Spleen (tissue), 7 donors: ENCODE measurements around the gene WNK2.

Experiments
- POLR2AphosphoS5 ChIP-seq, 3 donors: sonication (generic); formaldehyde crosslinking; IDR thresholded peaks; one replicate each; pipeline ENCODE4 v1.5.1; 2017; ENCODE audit warnings: antibody characterized with exemption in 3 of 3
- TF ChIP-seq, protein P1 (sequence below), 11 experiments: fragments of 200-600 bp in 7 of 11; fragments of 450-650 bp in 4 of 11; sonication (generic) in 4 of 11; IDR thresholded peaks in 8 of 11; conservative IDR thresholded peaks in 3 of 11; 1 replicate in 7 of 11; 2 replicates in 4 of 11; pipeline versions ENCODE4 v1.4.0 to v1.8.0; 2016 to 2021; ENCODE audit warnings: antibody characterized with exemption in 11 of 11, inconsistent platforms in 4 of 11, mild to moderate bottlenecking in 1 of 11
- donor health status: DM: no; HTN: no; CAD: no; lungs with moderate emphysema.
- donor health status: DM: no; HTN: no; CAD: no.
- donor health status: DM: no; HTN: no; CAD: no.

DNA sequence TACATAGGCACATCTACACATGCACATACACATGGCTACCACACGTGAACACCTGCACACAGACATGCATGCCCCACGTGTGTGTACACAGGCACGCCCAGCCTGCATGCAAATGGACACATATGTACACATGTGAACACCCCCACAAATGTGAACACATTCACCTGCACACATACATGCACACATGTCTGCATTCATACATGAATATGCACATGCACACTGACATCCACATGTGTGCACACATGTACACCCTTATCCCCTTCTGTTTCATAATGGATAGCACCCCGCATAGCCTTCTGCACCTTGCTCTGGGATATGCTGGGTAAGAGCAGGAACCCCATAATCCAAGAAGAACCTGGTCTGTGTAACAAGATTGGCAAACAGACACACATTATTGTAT lies 66.2 kb downstream of the WNK2 start:
- TF ChIP-seq POLR2AphosphoS5 (IDR thresholded peaks at IDR 0.05), result no peak
- TF ChIP-seq, protein P1, sequence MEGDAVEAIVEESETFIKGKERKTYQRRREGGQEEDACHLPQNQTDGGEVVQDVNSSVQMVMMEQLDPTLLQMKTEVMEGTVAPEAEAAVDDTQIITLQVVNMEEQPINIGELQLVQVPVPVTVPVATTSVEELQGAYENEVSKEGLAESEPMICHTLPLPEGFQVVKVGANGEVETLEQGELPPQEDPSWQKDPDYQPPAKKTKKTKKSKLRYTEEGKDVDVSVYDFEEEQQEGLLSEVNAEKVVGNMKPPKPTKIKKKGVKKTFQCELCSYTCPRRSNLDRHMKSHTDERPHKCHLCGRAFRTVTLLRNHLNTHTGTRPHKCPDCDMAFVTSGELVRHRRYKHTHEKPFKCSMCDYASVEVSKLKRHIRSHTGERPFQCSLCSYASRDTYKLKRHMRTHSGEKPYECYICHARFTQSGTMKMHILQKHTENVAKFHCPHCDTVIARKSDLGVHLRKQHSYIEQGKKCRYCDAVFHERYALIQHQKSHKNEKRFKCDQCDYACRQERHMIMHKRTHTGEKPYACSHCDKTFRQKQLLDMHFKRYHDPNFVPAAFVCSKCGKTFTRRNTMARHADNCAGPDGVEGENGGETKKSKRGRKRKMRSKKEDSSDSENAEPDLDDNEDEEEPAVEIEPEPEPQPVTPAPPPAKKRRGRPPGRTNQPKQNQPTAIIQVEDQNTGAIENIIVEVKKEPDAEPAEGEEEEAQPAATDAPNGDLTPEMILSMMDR (IDR thresholded peaks at IDR 0.05 in 8 of 11, conservative IDR thresholded peaks at IDR 0.05 in 3 of 11), result no peak
